ENCODE measurements around the gene SLC16A11. TPM values are rescaled to one million over a fixed set of nuclear protein-coding genes. Genes with fewer than 3 reads are reported as not detected.
"Not testable (repeated sequence)": the region's sequence is repeated elsewhere in the genome, so short reads cannot be mapped to it uniquely, and the experiment has no call there.

SLC16A11 gene, protein sequence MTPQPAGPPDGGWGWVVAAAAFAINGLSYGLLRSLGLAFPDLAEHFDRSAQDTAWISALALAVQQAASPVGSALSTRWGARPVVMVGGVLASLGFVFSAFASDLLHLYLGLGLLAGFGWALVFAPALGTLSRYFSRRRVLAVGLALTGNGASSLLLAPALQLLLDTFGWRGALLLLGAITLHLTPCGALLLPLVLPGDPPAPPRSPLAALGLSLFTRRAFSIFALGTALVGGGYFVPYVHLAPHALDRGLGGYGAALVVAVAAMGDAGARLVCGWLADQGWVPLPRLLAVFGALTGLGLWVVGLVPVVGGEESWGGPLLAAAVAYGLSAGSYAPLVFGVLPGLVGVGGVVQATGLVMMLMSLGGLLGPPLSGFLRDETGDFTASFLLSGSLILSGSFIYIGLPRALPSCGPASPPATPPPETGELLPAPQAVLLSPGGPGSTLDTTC
- total RNA-seq (2014; rRNA removed; shearing (Covaris generic)), result 0.24 and 0.37 TPM in 2 replicates

GRCh38 chr17:7043497-7044198, at the start of gene SLC16A11:
Gene SLC16A11 (minus strand): TSS chr17:7044092. CDS start chr17:7043513, 579 bp downstream.
- DNase-seq, result peak; percentile 85
- H3K4me3 ChIP-seq (ENCODE audit: insufficient read depth, low read depth, low read length), result peak within 1 kb of the TSS; percentile 53
- no peaks in the 10 kb centered on the region for H3K36me3 ChIP-seq (replicated peaks; ENCODE audit: control insufficient read depth, insufficient read depth, low read length)
- peaks cover 47% of the 10 kb centered on the region for H3K27me3 ChIP-seq (ENCODE audit: control insufficient read depth, insufficient read depth, low read length)

DNA sequence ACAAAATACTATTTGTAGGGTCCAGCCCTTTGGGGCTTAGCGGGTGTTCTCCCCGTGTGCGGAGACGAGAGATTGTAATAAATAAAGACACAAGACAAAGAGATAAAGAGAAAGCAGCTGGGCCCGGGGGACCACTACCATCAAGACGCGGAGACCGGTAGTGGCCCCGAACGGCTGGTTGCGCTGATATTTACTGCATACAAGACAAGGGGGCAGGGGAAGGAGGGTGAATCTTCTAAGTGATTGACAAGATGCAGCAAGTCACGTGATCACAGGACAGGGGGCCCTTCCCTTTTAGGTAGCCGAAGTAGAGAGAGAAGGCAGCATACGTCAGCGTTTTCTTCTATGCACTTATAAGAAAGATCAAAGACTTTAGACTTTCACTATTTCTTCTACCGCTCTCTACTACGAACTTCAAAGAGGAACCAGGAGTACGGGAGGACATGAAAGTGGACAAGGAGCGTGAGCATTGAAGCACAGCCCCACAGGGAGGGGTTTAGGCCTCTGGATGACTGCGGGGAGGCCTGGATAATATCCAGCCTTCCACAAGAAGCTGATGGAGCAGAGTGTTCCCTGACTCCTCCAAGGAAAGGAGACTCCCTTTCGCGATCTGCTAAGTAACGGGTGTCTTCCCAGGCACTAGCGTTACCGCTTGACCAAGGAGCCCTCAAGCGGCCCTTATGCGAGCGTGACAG, 47.6 kb upstream of the SLC16A11 start:
- DNase-seq; H3K4me3 ChIP-seq (ENCODE audit: insufficient read depth, low read depth, low read length); H3K36me3 ChIP-seq (replicated peaks; ENCODE audit: control insufficient read depth, insufficient read depth, low read length); H3K27me3 ChIP-seq (ENCODE audit: control insufficient read depth, insufficient read depth, low read length): not testable (repeated sequence)

GRCh38 chr17:7089570-7089969, 45.7 kb upstream of the SLC16A11 start:
- H3K36me3 ChIP-seq (replicated peaks; ENCODE audit: control insufficient read depth, insufficient read depth, low read length); H3K27me3 ChIP-seq (ENCODE audit: control insufficient read depth, insufficient read depth, low read length); H3K4me3 ChIP-seq (ENCODE audit: insufficient read depth, low read depth, low read length); DNase-seq: not testable (repeated sequence)

DNA sequence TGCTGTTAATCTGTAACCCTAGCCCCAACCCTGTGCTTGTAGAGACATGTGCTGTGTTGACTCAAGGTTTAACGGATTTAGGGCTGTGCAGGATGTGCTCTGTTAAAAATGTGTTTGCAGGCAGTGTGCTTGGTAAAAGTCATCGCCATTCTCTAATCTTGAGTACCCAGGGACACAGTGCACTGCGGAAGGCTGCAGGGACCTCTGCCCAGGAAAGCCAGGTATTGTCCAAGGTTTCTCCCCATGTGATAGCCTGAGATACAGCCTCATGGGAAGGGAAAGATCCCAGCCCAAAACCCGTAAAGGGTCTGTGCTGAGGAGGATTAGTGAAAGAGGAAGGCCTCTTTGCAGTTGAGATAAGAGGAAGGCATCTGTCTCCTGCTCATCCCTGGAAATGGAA, 44.5 kb upstream of the SLC16A11 start:
- not testable (repeated sequence) for H3K36me3 ChIP-seq (replicated peaks; ENCODE audit: control insufficient read depth, insufficient read depth, low read length); H3K4me3 ChIP-seq (ENCODE audit: insufficient read depth, low read depth, low read length); DNase-seq; H3K27me3 ChIP-seq (ENCODE audit: control insufficient read depth, insufficient read depth, low read length)

DNA sequence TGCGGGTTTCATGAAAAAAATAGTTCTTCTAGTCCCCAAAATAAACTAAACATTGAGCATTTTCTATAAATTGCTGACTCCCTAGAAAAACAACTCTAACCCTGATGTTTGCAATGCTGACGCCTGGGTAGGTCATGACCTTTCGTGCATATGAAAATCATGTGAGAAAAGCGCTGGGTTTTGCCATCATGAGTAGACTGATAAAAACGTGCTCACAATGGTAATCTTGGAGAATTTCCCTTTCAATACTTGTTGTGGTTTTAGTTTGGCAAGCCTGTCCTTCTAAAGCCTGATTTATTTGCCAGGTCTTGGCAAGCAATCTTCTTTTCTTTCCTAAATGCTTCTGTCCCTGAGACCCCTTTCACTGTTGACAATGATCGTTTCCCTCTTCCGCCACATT, 40.2 kb upstream of the SLC16A11 start:
- H3K27me3 ChIP-seq (ENCODE audit: control insufficient read depth, insufficient read depth, low read length), result no peaks in the 10 kb centered on the region
- H3K4me3 ChIP-seq (ENCODE audit: insufficient read depth, low read depth, low read length), result no peak overlapping the region
- DNase-seq, result peak; percentile 22
- H3K36me3 ChIP-seq (replicated peaks; ENCODE audit: control insufficient read depth, insufficient read depth, low read length), result no peaks in the 10 kb centered on the region

DNA sequence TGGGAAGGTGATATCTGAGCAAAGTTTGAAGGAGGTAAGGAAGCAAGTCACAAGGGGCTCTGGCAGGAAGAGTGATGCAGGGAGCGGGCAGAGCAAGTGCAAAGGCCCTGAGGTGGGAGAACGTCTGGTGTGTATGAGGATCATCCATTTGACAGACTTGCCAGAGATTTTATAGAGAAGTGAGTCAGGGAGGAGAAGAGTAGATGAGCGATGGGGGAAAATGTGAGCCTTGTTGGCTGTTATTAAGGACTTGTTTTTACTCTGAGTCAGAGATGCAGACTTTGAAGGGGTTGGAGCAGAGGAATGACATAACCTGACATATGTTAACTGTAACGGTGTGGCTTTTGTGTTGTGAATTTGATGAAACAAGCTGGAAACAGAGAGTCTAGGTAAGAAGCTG, 39.7 kb upstream of the SLC16A11 start:
- no peak for DNase-seq
- no peaks in the 10 kb centered on the region for H3K36me3 ChIP-seq (replicated peaks; ENCODE audit: control insufficient read depth, insufficient read depth, low read length)
- H3K4me3 ChIP-seq (ENCODE audit: insufficient read depth, low read depth, low read length), result no peak overlapping the region
- H3K27me3 ChIP-seq (ENCODE audit: control insufficient read depth, insufficient read depth, low read length), result no peaks in the 10 kb centered on the region

GRCh38 chr17:7081341-7082062, 37.6 kb upstream of the SLC16A11 start:
- DNase-seq, result peak; percentile 25
- H3K27me3 ChIP-seq (ENCODE audit: control insufficient read depth, insufficient read depth, low read length), result no peaks in the 10 kb centered on the region
- no peak overlapping the region for H3K4me3 ChIP-seq (ENCODE audit: insufficient read depth, low read depth, low read length)
- no peaks in the 10 kb centered on the region for H3K36me3 ChIP-seq (replicated peaks; ENCODE audit: control insufficient read depth, insufficient read depth, low read length)

DNA sequence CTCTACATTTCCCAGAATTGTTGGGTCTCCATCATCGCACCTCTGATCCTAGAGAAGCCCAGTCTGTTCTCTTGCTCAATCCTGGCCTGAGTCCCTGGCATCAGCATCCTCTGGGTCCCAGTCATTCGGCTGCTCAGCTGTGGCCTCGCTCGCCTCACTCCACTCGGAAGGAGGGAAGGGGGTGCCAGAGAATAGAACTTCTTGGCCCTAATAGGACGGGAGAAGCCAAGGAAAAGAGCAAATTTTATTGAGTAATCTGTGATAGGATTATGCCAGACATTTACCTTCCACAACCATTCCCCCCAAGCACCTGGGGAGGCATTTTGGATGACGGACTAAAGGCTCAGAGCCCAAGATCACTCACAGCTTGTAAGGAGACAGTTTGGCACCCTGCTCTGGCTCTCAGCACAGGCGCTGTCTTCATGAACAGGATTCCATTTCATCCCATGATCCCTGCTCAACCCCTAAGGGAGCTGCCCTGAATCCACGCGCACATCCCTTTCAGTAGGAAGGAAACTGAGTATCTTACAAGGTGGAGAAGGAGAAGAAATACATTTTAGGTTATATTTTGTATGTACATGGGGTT, 36.7 kb upstream of the SLC16A11 start:
- peak; percentile 13 for DNase-seq
- H3K36me3 ChIP-seq (replicated peaks; ENCODE audit: control insufficient read depth, insufficient read depth, low read length), result no peaks in the 10 kb centered on the region

GRCh38 chr17:7079581-7080455, 35.9 kb upstream of the SLC16A11 start, which contains the start of gene CLEC10A:
Gene CLEC10A (minus strand): TSS chr17:7080251. CDS start chr17:7078812, 1,439 bp downstream.
- Histone ChIP-seq H3K27me3 (ENCODE audit: control insufficient read depth, insufficient read depth, low read length) (no peaks in the 10 kb centered on the region; the same call in 1 of the 2 replicates), H3K36me3 (replicated peaks; ENCODE audit: control insufficient read depth, insufficient read depth, low read length) (no peaks in the 10 kb centered on the region), H3K4me3 (ENCODE audit: insufficient read depth, low read depth, low read length) (no peak within 1 kb of the TSS)
- peak; percentile 20 for DNase-seq

More for the DNA sequence above, 36.7 kb upstream of the SLC16A11 start:
- no peaks in the 10 kb centered on the region for H3K27me3 ChIP-seq (ENCODE audit: control insufficient read depth, insufficient read depth, low read length)
- no peak overlapping the region for H3K4me3 ChIP-seq (ENCODE audit: insufficient read depth, low read depth, low read length)

DNA sequence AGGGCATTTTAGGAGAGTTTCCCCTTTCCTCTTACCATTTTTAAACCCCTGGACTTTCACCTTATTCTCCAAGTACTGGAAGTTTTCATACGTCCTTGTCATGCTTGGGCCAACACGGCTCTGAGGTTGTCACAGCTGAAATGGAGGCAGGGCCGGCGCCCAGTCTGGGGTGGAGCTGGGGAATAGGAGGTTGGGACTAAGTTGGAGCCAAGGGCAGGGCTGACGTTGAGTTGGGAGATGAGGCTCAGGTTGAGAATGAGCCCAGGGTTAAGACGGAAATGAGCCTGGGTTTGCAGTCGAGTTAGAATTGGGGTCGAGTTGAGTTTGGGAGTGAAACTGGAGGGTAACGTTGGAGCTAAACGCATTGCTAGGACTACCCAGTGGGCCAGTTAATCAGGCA, 34.8 kb upstream of the SLC16A11 start:
- H3K27me3 ChIP-seq (ENCODE audit: control insufficient read depth, insufficient read depth, low read length), result no peaks in the 10 kb centered on the region; the same call in 1 of the 2 replicates
- peak; percentile 20 for DNase-seq
- no peak overlapping the region for H3K4me3 ChIP-seq (ENCODE audit: insufficient read depth, low read depth, low read length)
- no peaks in the 10 kb centered on the region for H3K36me3 ChIP-seq (replicated peaks; ENCODE audit: control insufficient read depth, insufficient read depth, low read length)

DNA sequence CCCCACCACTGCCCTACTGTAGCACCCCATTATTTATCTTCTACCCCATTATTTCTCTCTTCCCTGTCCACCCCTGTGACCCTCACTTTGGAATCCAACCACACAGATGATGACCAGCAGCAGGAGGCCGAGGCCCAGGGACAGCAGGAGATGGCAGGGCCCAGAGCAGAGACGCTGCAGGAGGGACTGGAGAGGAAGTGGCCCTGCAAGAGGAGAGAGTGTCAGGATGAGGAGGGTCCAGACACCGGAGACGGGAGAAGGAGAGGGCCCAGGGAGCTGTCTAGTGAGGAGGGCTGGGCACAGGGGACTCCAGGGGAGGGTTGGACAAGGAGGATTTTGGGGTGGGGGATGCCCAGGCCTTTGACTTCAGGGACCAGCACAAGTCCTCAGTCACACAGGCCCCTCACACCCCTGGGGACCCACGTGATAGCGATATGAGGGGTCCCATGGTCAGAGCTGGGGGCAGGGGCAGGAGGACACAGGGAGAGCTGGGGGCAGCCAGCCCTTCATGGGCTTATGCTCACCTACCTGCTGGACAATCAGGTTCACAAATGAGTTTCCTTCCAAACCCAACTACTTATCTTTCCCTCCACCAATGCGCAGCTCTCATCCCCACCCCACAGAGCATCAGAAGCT, 34.1 kb upstream of the SLC16A11 start:
- DNase-seq, result peak; percentile 15
- Histone ChIP-seq H3K36me3 (replicated peaks; ENCODE audit: control insufficient read depth, insufficient read depth, low read length) (no peaks in the 10 kb centered on the region), H3K4me3 (ENCODE audit: insufficient read depth, low read depth, low read length) (no peak overlapping the region), H3K27me3 (ENCODE audit: control insufficient read depth, insufficient read depth, low read length) (no peaks in the 10 kb centered on the region; the same call in 1 of the 2 replicates)

GRCh38 chr17:7074931-7075330, 31.0 kb upstream of the SLC16A11 start:
- Histone ChIP-seq H3K36me3 (replicated peaks; ENCODE audit: control insufficient read depth, insufficient read depth, low read length) (no peaks in the 10 kb centered on the region), H3K27me3 (ENCODE audit: control insufficient read depth, insufficient read depth, low read length) (no peaks in the 10 kb centered on the region; the same call in 1 of the 2 replicates), H3K4me3 (ENCODE audit: insufficient read depth, low read depth, low read length) (no peak overlapping the region)
- peak; percentile 19 for DNase-seq
